Spleen (tissue), 11 donors: ENCODE measurements around the gene CACNA2D3. TPM values are rescaled to one million over a fixed set of nuclear protein-coding genes. Genes with fewer than 3 reads are reported as not detected.

ENCODE experiments used
- DNase-seq: peaks from one replicate; pipeline ENCODE4 v3.0.0-alpha.2; 2020
- H3K27ac ChIP-seq, 8 donors: fragments of 200-600 bp; sonication (generic) in 7 of 8; 1 replicate in 4 of 8; 2 replicates in 4 of 8; pipeline versions ENCODE4 v1.5.0 to v1.8.0; 2016 to 2021; ENCODE audit warnings: inconsistent platforms in 4 of 8, mild to moderate bottlenecking in 4 of 8, moderate library complexity in 1 of 8
- H3K27me3 ChIP-seq, 7 donors: fragments of 200-600 bp; sonication (generic) in 6 of 7; replicated peaks in 1 of 7; 1 replicate in 4 of 7; 2 replicates in 3 of 7; pipeline versions ENCODE4 v1.5.0 to v1.8.0; 2016 to 2021; ENCODE audit warnings: inconsistent platforms in 3 of 7, mild to moderate bottlenecking in 1 of 7
- H3K36me3 ChIP-seq, 6 donors: fragments of 200-600 bp; sonication (generic) in 5 of 6; 1 replicate in 4 of 6; 2 replicates in 2 of 6; pipeline versions ENCODE4 v1.5.0 to v1.8.0; 2016 to 2021; ENCODE audit warnings: inconsistent platforms in 2 of 6
- H3K4me1 ChIP-seq, 6 donors: fragments of 200-600 bp; sonication (generic) in 5 of 6; 1 replicate in 3 of 6; 2 replicates in 3 of 6; pipeline versions ENCODE4 v1.5.0 to v1.8.0; 2016 to 2021; ENCODE audit warnings: inconsistent platforms in 3 of 6
- H3K4me3 ChIP-seq, 8 donors: fragments of 200-600 bp; sonication (generic) in 7 of 8; 1 replicate in 4 of 8; 2 replicates in 4 of 8; pipeline versions ENCODE4 v1.5.0 to v1.8.0; 2016 to 2021; ENCODE audit warnings: inconsistent platforms in 4 of 8, mild to moderate bottlenecking in 4 of 8, moderate library complexity in 2 of 8
- H3K9me3 ChIP-seq, 8 donors: fragments of 200-600 bp; sonication (generic) in 7 of 8; 1 replicate in 4 of 8; 2 replicates in 4 of 8; pipeline versions ENCODE4 v1.5.0 to v1.8.0; 2016 to 2021; ENCODE audit warnings: inconsistent platforms in 4 of 8
- CTCF ChIP-seq, 11 experiments: fragments of 200-600 bp in 7 of 11; fragments of 450-650 bp in 4 of 11; sonication (generic) in 4 of 11; IDR thresholded peaks in 8 of 11; conservative IDR thresholded peaks in 3 of 11; 1 replicate in 7 of 11; 2 replicates in 4 of 11; pipeline versions ENCODE4 v1.4.0 to v1.8.0; 2016 to 2021; ENCODE audit warnings: antibody characterized with exemption in 11 of 11, inconsistent platforms in 4 of 11, mild to moderate bottlenecking in 1 of 11
- POLR2A ChIP-seq, 3 donors: fragments of 450-650 bp; IDR thresholded peaks; one replicate each; pipeline ENCODE4 v1.5.1; 2017; ENCODE audit warnings: antibody characterized with exemption in 3 of 3, mild to moderate bottlenecking in 1 of 3
- POLR2AphosphoS5 ChIP-seq, 3 donors: sonication (generic); formaldehyde crosslinking; IDR thresholded peaks; one replicate each; pipeline ENCODE4 v1.5.1; 2017; ENCODE audit warnings: antibody characterized with exemption in 3 of 3
- WGBS, 5 donors: extraction: QIAGEN DNeasy Blood & Tissue Kit in 3 of 5; methylation state at CpG; one replicate each; pipeline versions ENCODE4 v1.1.5 to v1.1.7; 2013 to 2018; 5-methylcytosine and 5-hydroxymethylcytosine counted together
- intact Hi-C: fragments of 100-400 bp; cut with DNase I; formaldehyde crosslinking; loops from one replicate; pipeline ENCODE4 v1.15.0; 2023; ENCODE audit warnings: low total_unique reads
- polyA plus RNA-seq, 3 donors: library from polyadenylated mRNA; stranded (reverse); fragments of 200-250 nt; gene quantifications; one replicate each; pipeline ENCODE4 v1.2.1, GENCODE V29; 2013
- total RNA-seq, 7 donors: library from RNA; depleted of rRNA in 3 of 7; stranded (reverse); fragments of >200 nt in 3 of 7; fragmentation: NEBNext Ultra II Directional in 4 of 7; extraction: Animal tissue kit (Norgen Biotek cat#: 25700) in 4 of 7; gene quantifications; one replicate each; pipeline versions ENCODE4 v1.1.0 to v1.2.1, GENCODE V29; 2016 to 2021
- donor health status: healthy with polysubstance abuse.
- donor health status: DM: no; HTN: no; CAD: no; lungs with moderate emphysema.
- donor health status: DM: no; HTN: no; CAD: no.
- donor health status: Bipolar disorder and iron deficiency.
- donor health status: healthy.
- donor health status: DM: no; HTN: no; CAD: no.
- donor health status: DM: yes; HTN: yes; CAD: no.

CACNA2D3 gene
- total and polyA plus RNA-seq, 10 donors: 0.83 to 4.9 (median 2.9) TPM

DNA sequence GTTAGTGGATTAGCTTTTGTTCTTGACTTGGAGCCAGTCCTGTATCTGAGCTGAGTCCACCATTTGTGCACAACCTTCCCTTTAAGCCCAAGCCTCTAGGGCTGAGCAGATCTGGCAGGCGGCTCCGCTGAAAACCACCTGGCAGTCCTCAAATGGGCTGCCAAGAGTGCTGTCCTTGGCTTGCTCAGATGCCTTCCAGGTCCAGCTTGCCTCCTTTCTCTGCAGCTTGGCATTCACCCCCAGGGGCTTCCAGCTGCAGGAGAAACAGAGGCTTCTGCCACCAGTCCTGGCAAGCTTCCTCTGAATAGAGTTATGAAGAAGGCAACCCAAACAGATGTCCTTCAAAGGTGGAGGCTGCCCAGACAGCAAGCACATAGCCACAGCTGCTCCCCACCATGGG lies 708.8 kb downstream of the CACNA2D3 start:
- Histone ChIP-seq H3K36me3 (no peaks in the 10 kb centered on the region), H3K4me3 (no peak overlapping the region), H3K27me3 (no peaks in the 10 kb centered on the region), H3K9me3 (peaks cover 0 to 21% (median 14%) of the 10 kb centered on the region in 8 donors), H3K4me1 (no peaks in the 10 kb centered on the region), H3K27ac (no peak overlapping the region)
- DNase-seq: no peak
- WGBS, 5 donors: 85 to 100% (median 95%) methylated on average over 2 of the region's 2 CpGs
- intact Hi-C loops: no loop called here
- TF ChIP-seq CTCF (IDR thresholded peaks at IDR 0.05 in 8 of 11, conservative IDR thresholded peaks at IDR 0.05 in 3 of 11) (no peak), POLR2AphosphoS5 (IDR thresholded peaks at IDR 0.05) (no peak), POLR2A (IDR thresholded peaks at IDR 0.05) (no peak)

- TF ChIP-seq CTCF (IDR thresholded peaks at IDR 0.05 in 8 of 11, conservative IDR thresholded peaks at IDR 0.05 in 3 of 11) (no peak), POLR2AphosphoS5 (IDR thresholded peaks at IDR 0.05) (no peak), POLR2A (IDR thresholded peaks at IDR 0.05) (no peak)
- no peak for DNase-seq
- H3K27ac ChIP-seq: no peak overlapping the region
- H3K36me3 ChIP-seq: no peaks in the 10 kb centered on the region
- WGBS, 5 donors: 42 to 61% (median 50%) methylated on average over 1 of the region's 1 CpG
- no peaks in the 10 kb centered on the region for H3K4me1 ChIP-seq
- H3K4me3 ChIP-seq: no peak overlapping the region
- peaks cover 0 to 21% (median 14%) of the 10 kb centered on the region in 8 donors for H3K9me3 ChIP-seq
- H3K27me3 ChIP-seq: no peaks in the 10 kb centered on the region
- intact Hi-C loops: no loop called here
Measured at GRCh38 chr3:54832876-54833275, 710.5 kb downstream of the CACNA2D3 start.

DNA sequence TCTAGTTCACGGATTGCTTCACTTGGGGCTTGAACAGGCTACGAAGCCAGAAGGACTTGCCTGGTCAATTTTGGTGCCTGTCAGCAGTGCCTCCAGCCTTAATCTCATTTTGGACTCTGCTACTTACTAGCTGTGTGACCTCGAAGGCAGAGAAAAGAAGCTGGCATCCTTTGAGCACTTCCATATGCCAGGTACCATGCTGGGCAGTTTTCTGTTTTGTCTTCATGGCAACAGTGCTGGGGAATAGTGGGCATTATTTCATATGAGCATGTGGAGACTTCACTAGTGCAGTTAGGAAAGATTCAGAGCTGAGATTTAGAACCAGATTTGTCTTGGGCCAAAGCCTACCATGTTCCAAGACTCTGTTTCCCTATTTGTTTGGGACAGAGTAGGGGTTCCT lies 713.3 kb downstream of the CACNA2D3 start:
- WGBS, 5 donors: 75 to 95% (median 86%) methylated on average over 3 of the region's 3 CpGs
- intact Hi-C loops: no loop called here
- H3K36me3 ChIP-seq: no peaks in the 10 kb centered on the region
- no peaks in the 10 kb centered on the region for H3K27me3 ChIP-seq
- H3K4me3 ChIP-seq: no peak overlapping the region
- no peak for DNase-seq
- H3K9me3 ChIP-seq: peaks cover 0 to 9% (median 6%) of the 10 kb centered on the region in 8 donors
- no peak overlapping the region for H3K27ac ChIP-seq
- no peak for TF ChIP-seq CTCF (IDR thresholded peaks at IDR 0.05 in 8 of 11, conservative IDR thresholded peaks at IDR 0.05 in 3 of 11)
- no peak for TF ChIP-seq POLR2AphosphoS5 (IDR thresholded peaks at IDR 0.05)
- no peak for TF ChIP-seq POLR2A (IDR thresholded peaks at IDR 0.05)
- H3K4me1 ChIP-seq: no peaks in the 10 kb centered on the region

DNA sequence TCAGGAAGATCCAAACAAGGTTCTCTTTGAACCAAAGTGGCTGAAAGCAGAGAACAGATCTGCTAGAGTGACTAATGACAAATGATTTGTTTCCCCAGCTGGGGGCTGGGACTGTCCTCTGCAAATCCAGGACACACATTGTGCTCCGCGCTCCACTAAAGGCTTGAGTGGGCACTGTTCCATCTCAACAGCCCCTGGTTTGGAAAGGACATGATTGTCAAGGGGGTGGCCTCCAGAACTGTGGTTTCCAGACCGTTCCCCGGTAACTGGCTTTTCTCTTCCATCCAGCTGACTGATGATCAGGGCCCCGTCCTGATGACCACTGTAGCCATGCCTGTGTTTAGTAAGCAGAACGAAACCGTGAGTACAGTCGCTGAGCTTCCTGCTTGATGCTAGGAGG lies 714.5 kb downstream of the CACNA2D3 start:
- Histone ChIP-seq H3K27ac (no peak overlapping the region), H3K27me3 (no peaks in the 10 kb centered on the region), H3K4me1 (no peaks in the 10 kb centered on the region), H3K4me3 (no peak overlapping the region), H3K36me3 (no peaks in the 10 kb centered on the region), H3K9me3 (no peaks in the 10 kb centered on the region)
- WGBS, 5 donors: 70 to 81% (median 75%) methylated on average over 8 of the region's 8 CpGs
- no peak for DNase-seq
- TF ChIP-seq POLR2AphosphoS5 (IDR thresholded peaks at IDR 0.05) (no peak), POLR2A (IDR thresholded peaks at IDR 0.05) (no peak), CTCF (IDR thresholded peaks at IDR 0.05 in 8 of 11, conservative IDR thresholded peaks at IDR 0.05 in 3 of 11) (no peak)
- intact Hi-C loops: no loop called here
